GM21786 (cell line): ENCODE data around the gene ITSN1.

Experiments
- ATAC-seq: cut with Tn5 transposase; IDR thresholded peaks from one replicate; pipeline ENCODE4 v1.9.1; 2021; ENCODE audit not compliant: unreplicated experiment

Gene ITSN1

DNA sequence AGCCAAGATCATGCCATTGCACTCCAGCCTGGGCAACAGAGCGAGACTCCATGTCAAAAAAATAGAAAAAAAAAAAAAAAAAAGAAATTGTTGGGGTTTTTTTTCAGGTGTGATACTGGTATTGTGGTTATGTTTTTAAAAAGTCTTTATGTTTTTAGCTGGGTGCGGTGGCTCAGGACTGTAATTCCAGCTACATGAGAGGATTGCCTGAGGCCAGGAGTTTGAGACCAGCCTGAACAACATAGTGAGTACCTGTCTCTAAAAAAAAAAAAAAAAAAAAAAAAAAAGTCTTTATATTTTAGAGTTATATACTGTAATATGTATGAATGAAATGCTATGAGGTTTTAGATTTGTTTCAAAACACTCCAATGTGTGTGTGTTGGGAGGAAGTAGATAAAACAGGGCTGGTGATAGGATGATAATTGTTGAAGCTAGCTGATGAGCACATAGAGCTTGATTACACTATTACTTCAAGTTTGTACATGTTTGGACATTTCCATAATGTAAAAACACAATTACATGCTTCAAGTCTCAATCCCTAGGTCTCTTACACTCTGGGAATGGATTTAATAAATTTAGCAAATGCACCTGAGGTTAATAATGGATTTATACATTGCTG lies 303.5 kb downstream of the ITSN1 start:
- no peak for ATAC-seq

GRCh38 chr21:33947451-33948095 lies 305.3 kb downstream of the ITSN1 start:
- peak; percentile 59 for ATAC-seq

GRCh38 chr21:33948096-33948950 lies 306.0 kb downstream of the ITSN1 start:
- ATAC-seq, result peak; percentile 41

DNA sequence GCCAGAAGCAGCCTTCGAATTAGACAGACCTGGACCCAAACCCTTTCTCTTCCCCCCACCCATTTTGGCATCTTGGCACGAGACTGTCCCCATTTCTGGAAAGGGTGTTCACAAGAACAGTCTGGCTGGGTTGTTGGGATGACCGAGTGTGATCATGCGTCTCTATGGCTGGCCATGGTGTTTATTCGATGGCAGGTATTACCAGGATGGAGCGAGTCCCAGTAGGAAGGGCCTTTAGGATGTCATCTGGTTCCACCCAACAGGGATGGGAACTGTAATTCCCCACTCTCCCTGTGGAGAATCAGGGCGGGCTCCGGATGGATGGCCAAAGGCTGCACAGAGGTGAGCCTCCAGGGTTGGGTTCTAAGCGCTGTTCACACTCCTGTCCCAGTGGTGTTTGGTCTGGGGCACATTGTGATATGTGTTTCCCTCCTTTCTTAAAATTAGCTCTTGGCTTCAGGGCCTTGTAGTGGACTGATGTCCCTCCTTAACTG lies 306.7 kb downstream of the ITSN1 start:
- ATAC-seq, result no peak
